ENCODE data around the gene PSMD2. TPM values are rescaled to one million over a fixed set of nuclear protein-coding genes. Genes with fewer than 3 reads are reported as not detected.

The PSMD2 gene
- total RNA-seq, 1 experiment from 2014 or later: 359 TPM

DNA sequence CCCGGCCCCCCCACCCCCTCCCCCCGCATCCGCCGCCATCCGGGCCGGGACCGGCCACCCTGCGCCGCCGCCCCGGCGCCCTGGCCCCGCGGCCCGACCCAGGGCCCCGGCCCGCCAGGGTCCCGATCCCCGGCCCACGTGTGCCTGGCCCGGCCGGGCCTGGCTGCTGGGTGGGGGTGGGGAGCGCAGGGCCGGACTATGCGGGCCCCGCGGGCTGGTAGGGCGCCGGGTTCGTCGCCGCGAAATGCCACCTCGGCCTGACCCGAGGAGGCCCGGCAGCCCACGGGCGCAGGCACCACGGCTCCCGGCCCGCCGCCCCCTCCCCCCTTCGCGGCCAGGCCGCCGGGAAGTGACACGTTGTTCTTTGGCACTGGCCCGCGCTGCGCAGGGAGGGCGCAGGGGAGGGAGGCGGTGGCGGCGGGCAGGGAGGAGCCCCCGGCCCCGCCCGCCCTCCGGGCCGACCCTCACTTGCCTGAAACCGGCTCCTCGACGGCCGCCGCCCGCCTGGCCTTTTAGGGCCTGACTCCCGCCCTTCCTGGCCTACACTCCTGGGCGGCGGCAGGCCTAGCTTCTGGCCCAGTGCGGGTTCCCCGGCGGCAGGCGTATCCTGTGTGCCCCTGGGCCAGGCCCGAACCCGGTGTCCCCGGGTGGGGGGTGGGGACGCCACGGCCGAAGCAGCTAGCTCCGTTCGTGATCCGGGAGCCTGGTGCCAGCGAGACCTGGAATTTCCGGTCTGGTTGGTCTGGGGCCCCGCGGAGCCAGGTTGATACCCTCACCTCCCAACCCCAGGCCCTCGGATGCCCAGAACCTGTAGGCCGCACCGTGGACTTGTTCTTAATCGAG lies 15.9 kb downstream of the PSMD2 start:
- ChIA-PET CTCF (interaction anchor here (1.4 kb wide), 1 partner anchor 138 kb away, joined by 3 read pairs; no protein-coding TSS in a partner anchor), POLR2A (no interaction called here)
- Mint-ChIP-seq H3K4me1 (peaks cover 24% of the 10 kb centered on the region), H3K27ac (0 out of 2 replicates have a peak overlapping the region, but pooled peaks have one; percentile 70), H3K4me3 (peak overlapping the region; percentile 72), H3K27me3 (ENCODE audit: low read depth) (no peaks in the 10 kb centered on the region), H3K36me3 (peaks cover 25% of the 10 kb centered on the region), H3K9me3 (no peaks in the 10 kb centered on the region)
- DNase-seq (ENCODE audit: low spot score) (peak; percentile 46), ATAC-seq (peak; percentile 10)
- TF ChIP-seq, protein P1, sequence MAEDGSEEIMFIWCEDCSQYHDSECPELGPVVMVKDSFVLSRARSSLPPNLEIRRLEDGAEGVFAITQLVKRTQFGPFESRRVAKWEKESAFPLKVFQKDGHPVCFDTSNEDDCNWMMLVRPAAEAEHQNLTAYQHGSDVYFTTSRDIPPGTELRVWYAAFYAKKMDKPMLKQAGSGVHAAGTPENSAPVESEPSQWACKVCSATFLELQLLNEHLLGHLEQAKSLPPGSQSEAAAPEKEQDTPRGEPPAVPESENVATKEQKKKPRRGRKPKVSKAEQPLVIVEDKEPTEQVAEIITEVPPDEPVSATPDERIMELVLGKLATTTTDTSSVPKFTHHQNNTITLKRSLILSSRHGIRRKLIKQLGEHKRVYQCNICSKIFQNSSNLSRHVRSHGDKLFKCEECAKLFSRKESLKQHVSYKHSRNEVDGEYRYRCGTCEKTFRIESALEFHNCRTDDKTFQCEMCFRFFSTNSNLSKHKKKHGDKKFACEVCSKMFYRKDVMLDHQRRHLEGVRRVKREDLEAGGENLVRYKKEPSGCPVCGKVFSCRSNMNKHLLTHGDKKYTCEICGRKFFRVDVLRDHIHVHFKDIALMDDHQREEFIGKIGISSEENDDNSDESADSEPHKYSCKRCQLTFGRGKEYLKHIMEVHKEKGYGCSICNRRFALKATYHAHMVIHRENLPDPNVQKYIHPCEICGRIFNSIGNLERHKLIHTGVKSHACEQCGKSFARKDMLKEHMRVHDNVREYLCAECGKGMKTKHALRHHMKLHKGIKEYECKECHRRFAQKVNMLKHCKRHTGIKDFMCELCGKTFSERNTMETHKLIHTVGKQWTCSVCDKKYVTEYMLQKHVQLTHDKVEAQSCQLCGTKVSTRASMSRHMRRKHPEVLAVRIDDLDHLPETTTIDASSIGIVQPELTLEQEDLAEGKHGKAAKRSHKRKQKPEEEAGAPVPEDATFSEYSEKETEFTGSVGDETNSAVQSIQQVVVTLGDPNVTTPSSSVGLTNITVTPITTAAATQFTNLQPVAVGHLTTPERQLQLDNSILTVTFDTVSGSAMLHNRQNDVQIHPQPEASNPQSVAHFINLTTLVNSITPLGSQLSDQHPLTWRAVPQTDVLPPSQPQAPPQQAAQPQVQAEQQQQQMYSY (CRISPR knock-in tag; IDR thresholded peaks at IDR 0.05): peak; percentile 24; the same call in 1 of the 2 replicates
- TF ChIP-seq NFE2L1 (CRISPR knock-in tag; IDR thresholded peaks at IDR 0.05): no peak
- no peak for TF ChIP-seq NR2C2 (CRISPR knock-in tag; IDR thresholded peaks at IDR 0.05)
- peak; percentile 38; the same call in 1 of the 2 replicates for TF ChIP-seq KAT7 (CRISPR knock-in tag; IDR thresholded peaks at IDR 0.05; ENCODE audit: borderline replicate concordance)
- TF ChIP-seq, protein P2, sequence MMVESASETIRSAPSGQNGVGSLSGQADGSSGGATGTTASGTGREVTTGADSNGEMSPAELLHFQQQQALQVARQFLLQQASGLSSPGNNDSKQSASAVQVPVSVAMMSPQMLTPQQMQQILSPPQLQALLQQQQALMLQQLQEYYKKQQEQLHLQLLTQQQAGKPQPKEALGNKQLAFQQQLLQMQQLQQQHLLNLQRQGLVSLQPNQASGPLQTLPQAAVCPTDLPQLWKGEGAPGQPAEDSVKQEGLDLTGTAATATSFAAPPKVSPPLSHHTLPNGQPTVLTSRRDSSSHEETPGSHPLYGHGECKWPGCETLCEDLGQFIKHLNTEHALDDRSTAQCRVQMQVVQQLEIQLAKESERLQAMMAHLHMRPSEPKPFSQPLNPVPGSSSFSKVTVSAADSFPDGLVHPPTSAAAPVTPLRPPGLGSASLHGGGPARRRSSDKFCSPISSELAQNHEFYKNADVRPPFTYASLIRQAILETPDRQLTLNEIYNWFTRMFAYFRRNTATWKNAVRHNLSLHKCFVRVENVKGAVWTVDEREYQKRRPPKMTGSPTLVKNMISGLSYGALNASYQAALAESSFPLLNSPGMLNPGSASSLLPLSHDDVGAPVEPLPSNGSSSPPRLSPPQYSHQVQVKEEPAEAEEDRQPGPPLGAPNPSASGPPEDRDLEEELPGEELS (CRISPR knock-in tag; IDR thresholded peaks at IDR 0.05): no peak
- TF ChIP-seq, protein P3, sequence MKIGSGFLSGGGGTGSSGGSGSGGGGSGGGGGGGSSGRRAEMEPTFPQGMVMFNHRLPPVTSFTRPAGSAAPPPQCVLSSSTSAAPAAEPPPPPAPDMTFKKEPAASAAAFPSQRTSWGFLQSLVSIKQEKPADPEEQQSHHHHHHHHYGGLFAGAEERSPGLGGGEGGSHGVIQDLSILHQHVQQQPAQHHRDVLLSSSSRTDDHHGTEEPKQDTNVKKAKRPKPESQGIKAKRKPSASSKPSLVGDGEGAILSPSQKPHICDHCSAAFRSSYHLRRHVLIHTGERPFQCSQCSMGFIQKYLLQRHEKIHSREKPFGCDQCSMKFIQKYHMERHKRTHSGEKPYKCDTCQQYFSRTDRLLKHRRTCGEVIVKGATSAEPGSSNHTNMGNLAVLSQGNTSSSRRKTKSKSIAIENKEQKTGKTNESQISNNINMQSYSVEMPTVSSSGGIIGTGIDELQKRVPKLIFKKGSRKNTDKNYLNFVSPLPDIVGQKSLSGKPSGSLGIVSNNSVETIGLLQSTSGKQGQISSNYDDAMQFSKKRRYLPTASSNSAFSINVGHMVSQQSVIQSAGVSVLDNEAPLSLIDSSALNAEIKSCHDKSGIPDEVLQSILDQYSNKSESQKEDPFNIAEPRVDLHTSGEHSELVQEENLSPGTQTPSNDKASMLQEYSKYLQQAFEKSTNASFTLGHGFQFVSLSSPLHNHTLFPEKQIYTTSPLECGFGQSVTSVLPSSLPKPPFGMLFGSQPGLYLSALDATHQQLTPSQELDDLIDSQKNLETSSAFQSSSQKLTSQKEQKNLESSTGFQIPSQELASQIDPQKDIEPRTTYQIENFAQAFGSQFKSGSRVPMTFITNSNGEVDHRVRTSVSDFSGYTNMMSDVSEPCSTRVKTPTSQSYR (CRISPR knock-in tag; IDR thresholded peaks at IDR 0.05): 0 out of 2 replicates have a peak, but pooled peaks have one; percentile 10
- TF ChIP-seq IRF2 (CRISPR knock-in tag; IDR thresholded peaks at IDR 0.05; ENCODE audit: borderline replicate concordance, low read depth): no peak
- no peak for TF ChIP-seq GRHL2 (CRISPR knock-in tag; IDR thresholded peaks at IDR 0.05; ENCODE audit: insufficient replicate concordance, severe bottlenecking)
- TF ChIP-seq, protein P4, sequence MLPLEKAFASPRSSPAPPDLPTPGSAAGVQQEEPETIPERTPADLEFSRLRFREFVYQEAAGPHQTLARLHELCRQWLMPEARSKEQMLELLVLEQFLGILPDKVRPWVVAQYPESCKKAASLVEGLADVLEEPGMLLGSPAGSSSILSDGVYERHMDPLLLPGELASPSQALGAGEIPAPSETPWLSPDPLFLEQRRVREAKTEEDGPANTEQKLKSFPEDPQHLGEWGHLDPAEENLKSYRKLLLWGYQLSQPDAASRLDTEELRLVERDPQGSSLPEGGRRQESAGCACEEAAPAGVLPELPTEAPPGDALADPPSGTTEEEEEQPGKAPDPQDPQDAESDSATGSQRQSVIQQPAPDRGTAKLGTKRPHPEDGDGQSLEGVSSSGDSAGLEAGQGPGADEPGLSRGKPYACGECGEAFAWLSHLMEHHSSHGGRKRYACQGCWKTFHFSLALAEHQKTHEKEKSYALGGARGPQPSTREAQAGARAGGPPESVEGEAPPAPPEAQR (CRISPR knock-in tag; IDR thresholded peaks at IDR 0.05): no peak
- TF ChIP-seq ZNF396 (CRISPR knock-in tag; IDR thresholded peaks at IDR 0.05; ENCODE audit: borderline replicate concordance): no peak
- TF ChIP-seq ZNF416 (CRISPR knock-in tag; IDR thresholded peaks at IDR 0.05): 0 out of 2 replicates have a peak, but pooled peaks have one; percentile 15
- TF ChIP-seq, protein P5, sequence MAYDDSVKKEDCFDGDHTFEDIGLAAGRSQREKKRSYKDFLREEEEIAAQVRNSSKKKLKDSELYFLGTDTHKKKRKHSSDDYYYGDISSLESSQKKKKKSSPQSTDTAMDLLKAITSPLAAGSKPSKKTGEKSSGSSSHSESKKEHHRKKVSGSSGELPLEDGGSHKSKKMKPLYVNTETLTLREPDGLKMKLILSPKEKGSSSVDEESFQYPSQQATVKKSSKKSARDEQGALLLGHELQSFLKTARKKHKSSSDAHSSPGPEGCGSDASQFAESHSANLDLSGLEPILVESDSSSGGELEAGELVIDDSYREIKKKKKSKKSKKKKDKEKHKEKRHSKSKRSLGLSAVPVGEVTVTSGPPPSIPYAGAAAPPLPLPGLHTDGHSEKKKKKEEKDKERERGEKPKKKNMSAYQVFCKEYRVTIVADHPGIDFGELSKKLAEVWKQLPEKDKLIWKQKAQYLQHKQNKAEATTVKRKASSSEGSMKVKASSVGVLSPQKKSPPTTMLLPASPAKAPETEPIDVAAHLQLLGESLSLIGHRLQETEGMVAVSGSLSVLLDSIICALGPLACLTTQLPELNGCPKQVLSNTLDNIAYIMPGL (CRISPR knock-in tag; IDR thresholded peaks at IDR 0.05): peak; percentile 42
- no peak for TF ChIP-seq ZNF671 (CRISPR knock-in tag; IDR thresholded peaks at IDR 0.05)
- no peak for TF ChIP-seq NFATC4 (CRISPR knock-in tag; IDR thresholded peaks at IDR 0.05)
- TF ChIP-seq CREM (CRISPR knock-in tag; IDR thresholded peaks at IDR 0.05): 0 out of 2 replicates have a peak, but pooled peaks have one; percentile 24
- no peak for TF ChIP-seq ARID4B (CRISPR knock-in tag; IDR thresholded peaks at IDR 0.05; ENCODE audit: borderline replicate concordance)
- TF ChIP-seq, protein P6, sequence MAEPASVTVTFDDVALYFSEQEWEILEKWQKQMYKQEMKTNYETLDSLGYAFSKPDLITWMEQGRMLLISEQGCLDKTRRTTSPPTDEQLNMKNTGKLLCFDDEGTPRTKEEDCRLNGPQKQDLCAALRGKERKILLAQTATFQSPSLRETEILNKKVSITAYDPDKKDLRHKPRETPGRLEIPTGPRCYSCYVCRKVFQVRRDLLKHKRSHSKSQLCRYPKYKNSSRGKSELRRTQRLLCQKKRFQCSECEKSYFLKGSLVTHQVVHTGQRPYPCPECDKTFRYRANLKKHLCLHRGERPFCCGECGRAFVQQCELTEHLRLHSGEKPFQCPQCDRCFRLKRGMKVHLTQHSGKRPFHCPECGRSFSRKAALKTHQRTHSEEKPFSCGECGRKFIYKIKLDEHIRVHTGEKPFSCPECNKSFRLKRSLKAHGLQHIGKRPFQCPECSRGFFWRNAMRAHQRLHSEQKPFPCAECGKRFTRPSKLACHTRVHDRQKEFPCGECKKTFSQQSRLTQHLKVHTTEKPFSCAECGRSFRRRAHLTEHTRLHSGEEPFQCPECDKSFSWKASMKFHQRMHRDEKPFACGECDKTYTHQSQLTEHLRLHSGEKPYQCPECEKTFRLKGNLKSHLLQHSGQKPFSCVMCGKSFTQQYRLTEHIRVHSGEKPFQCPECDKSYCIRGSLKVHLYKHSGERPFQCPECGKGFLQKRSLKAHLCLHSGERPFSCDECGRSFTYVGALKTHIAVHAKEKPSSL (CRISPR knock-in tag; conservative IDR thresholded peaks at IDR 0.05): no peak

Measured in WTC11 (cell line).